Mammary epithelial cell (primary cell): Measurements from ENCODE around the gene SH2D1A.

ENCODE experiments used
- EZH2 ChIP-seq: IDR thresholded peaks from 2 replicates; pipeline ENCODE4 v1.6.1; 2012; ENCODE audit warnings: low read length, inconsistent platforms, borderline replicate concordance
- TF ChIP-seq, protein P1 (sequence below), 2 donors: IDR thresholded peaks in 1 of 2; conservative IDR thresholded peaks in 1 of 2; 2 replicates each; pipeline ENCODE4 v1.5.1; 2011 to 2012; ENCODE audit warnings: inconsistent platforms in 2 of 2, low read length in 2 of 2, mild to moderate bottlenecking in 2 of 2, control low read depth in 1 of 2, low read depth in 1 of 2; ENCODE audit not compliant: insufficient read depth in 1 of 2; ENCODE audit errors: extremely low read depth in 1 of 2

DNA sequence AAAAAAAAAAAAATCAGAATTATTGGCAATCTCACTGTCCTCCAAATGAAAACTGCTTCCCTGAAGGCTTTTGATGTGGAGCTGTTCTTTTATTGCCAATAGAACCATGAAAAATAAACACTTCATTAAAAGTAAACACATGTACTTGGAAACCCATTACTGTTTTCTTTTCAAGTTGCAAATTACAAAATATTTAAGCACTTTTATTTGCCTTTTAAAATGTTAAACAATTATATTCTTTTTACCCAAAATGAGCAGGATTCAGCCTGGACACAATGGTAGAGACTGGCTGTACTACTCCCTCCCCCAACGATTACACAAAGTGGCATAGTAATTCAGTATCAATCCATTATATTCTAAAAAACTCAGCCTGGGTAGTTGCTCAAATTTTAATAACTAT lies 60.9 kb downstream of the SH2D1A start:
- TF ChIP-seq, protein P1, sequence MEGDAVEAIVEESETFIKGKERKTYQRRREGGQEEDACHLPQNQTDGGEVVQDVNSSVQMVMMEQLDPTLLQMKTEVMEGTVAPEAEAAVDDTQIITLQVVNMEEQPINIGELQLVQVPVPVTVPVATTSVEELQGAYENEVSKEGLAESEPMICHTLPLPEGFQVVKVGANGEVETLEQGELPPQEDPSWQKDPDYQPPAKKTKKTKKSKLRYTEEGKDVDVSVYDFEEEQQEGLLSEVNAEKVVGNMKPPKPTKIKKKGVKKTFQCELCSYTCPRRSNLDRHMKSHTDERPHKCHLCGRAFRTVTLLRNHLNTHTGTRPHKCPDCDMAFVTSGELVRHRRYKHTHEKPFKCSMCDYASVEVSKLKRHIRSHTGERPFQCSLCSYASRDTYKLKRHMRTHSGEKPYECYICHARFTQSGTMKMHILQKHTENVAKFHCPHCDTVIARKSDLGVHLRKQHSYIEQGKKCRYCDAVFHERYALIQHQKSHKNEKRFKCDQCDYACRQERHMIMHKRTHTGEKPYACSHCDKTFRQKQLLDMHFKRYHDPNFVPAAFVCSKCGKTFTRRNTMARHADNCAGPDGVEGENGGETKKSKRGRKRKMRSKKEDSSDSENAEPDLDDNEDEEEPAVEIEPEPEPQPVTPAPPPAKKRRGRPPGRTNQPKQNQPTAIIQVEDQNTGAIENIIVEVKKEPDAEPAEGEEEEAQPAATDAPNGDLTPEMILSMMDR (conservative IDR thresholded peaks at IDR 0.05 in 1 of 2, IDR thresholded peaks at IDR 0.05 in 1 of 2; ENCODE audit: extremely low read depth in 1 of 2, insufficient read depth in 1 of 2, low read depth in 1 of 2, low read length in 2 of 2) = no peak
- TF ChIP-seq EZH2 = no peak
